PC-9 (cell line): ENCODE data around the gene FOSB. TPM values are rescaled to one million over a fixed set of nuclear protein-coding genes. Genes with fewer than 3 reads are reported as not detected.

ENCODE experiments used
- BruUV-seq: library from RNA; stranded (reverse); fragments of 400-500 nt; replicated peaks from 2 replicates; lab custom pipeline; 2021; lab: Mats Ljungman, UMichigan
- CTCF ChIA-PET: fragments of 300-600 bp; sonication (Branson Sonifier 250); formaldehyde crosslinking; loops from one replicate; lab custom pipeline; 2022; ENCODE audit warnings: antibody characterized with exemption; lab: Charles Lee
- POLR2A ChIA-PET: fragments of 300-600 bp; sonication (Branson Sonifier 250); formaldehyde crosslinking; loops from one replicate; lab custom pipeline; 2022; ENCODE audit warnings: antibody characterized with exemption; ENCODE audit not compliant: unreplicated experiment; lab: Charles Lee
- DNase-seq, 2 experiments: peaks; one replicate each; pipeline versions ENCODE4 v3.0.0 to v3.0.0-alpha.2; 2015 to 2022; ENCODE audit warnings: mixed read lengths in 1 of 2
- H2AFZ ChIP-seq: fragments of 200-600 bp; sonication (generic); 2 replicates; pipeline ENCODE4 v1.8.1; 2017; ENCODE audit warnings: antibody characterized with exemption
- H3F3A ChIP-seq: fragments of 200-600 bp; sonication (generic); 2 replicates; pipeline ENCODE4 v1.8.1; 2017; ENCODE audit warnings: antibody characterized with exemption, mild to moderate bottlenecking, low read depth; ENCODE audit not compliant: insufficient read depth
- H3K27ac ChIP-seq: fragments of 200-600 bp; sonication (generic); 2 replicates; pipeline ENCODE4 v1.6.1; 2016; ENCODE audit warnings: mixed run types
- H3K27me3 ChIP-seq: fragments of 200-600 bp; sonication (generic); 2 replicates; pipeline ENCODE4 v1.6.1; 2016; ENCODE audit warnings: low read depth, mixed run types; ENCODE audit not compliant: insufficient read depth
- H3K36me3 ChIP-seq: fragments of 200-600 bp; sonication (generic); 2 replicates; pipeline ENCODE4 v1.6.1; 2016; ENCODE audit warnings: low read depth, mixed run types
- H3K4me1 ChIP-seq: fragments of 200-600 bp; sonication (generic); replicated peaks from 2 replicates; pipeline ENCODE4 v1.6.1; 2016; ENCODE audit warnings: mixed run types; ENCODE audit not compliant: insufficient read depth
- H3K4me2 ChIP-seq: fragments of 200-600 bp; sonication (generic); 2 replicates; pipeline ENCODE4 v1.6.1; 2017; ENCODE audit warnings: mixed run types
- H3K4me3 ChIP-seq: fragments of 200-600 bp; sonication (generic); 2 replicates; pipeline ENCODE4 v1.6.1; 2016; ENCODE audit warnings: mixed run types
- H3K79me2 ChIP-seq: fragments of 200-600 bp; sonication (generic); 2 replicates; pipeline ENCODE4 v1.6.1; 2017; ENCODE audit warnings: low read depth, mixed run types
- H3K9me2 ChIP-seq: fragments of 200-600 bp; sonication (generic); 2 replicates; pipeline ENCODE4 v1.8.1; 2017; ENCODE audit warnings: mild to moderate bottlenecking; ENCODE audit not compliant: insufficient read depth
- H3K9me3 ChIP-seq: fragments of 200-600 bp; sonication (generic); 2 replicates; pipeline ENCODE4 v1.8.1; 2016; ENCODE audit warnings: low read depth; ENCODE audit not compliant: insufficient read depth
- H4K20me1 ChIP-seq: fragments of 200-600 bp; sonication (generic); 2 replicates; pipeline ENCODE4 v1.8.1; 2017; ENCODE audit not compliant: insufficient read depth
- CTCF ChIP-seq: fragments of 200-600 bp; sonication (generic); conservative IDR thresholded peaks from 2 replicates; pipeline ENCODE4 v1.6.1; 2017; ENCODE audit warnings: mixed run types, antibody characterized with exemption, mild to moderate bottlenecking, moderate library complexity
- EZH2 ChIP-seq: fragments of 200-600 bp; sonication (generic); IDR thresholded peaks from 2 replicates; pipeline ENCODE4 v1.8.0; 2017; ENCODE audit warnings: antibody characterized with exemption, low read depth
- intact Hi-C: fragments of 100-400 bp; cut with micrococcal nuclease; formaldehyde crosslinking; loops from one replicate; pipeline ENCODE4 v1.10.0; 2022; ENCODE audit not compliant: unreplicated experiment
- microRNA-seq: library from miRNA; unstranded; fragments of <30 nt; microRNA quantifications from one replicate; pipeline ENCODE4 v1.2.0, GENCODE V29; 2021; ENCODE audit warnings: borderline number of aligned reads, borderline replicate concordance
- total RNA-seq: library from RNA; stranded (reverse); gene quantifications from 2 replicates; pipeline ENCODE4 v1.2.3, GENCODE V29; 2021

Gene FOSB
- total RNA-seq, 1 experiment from 2014 or later = 7.9 TPM

GRCh38 chr19:45524575-45525129 lies 56.9 kb downstream of the FOSB start:
- no peak overlapping the region for H3K4me2 ChIP-seq

More at GRCh38 chr19:45524575-45525129, 56.9 kb downstream of the FOSB start:
- H4K20me1 ChIP-seq = no peaks in the 10 kb centered on the region
- no peaks in the 10 kb centered on the region for H3K27me3 ChIP-seq
- ChIA-PET POLR2A (no interaction called here), CTCF (interaction anchor here (0.6 kb wide), 1 partner anchor 113 kb away, joined by 4 read pairs; no protein-coding TSS in a partner anchor)
- no peak overlapping the region for H2AFZ ChIP-seq
- no peaks in the 10 kb centered on the region for H3K9me2 ChIP-seq
- no peak for DNase-seq
- intact Hi-C loops = loop anchor here (5.0 kb wide), 2 partner anchors 58 to 168 kb away; partner anchors contain the start of genes OPA3, QPCTL and SNRPD2
- no peaks in the 10 kb centered on the region for H3K79me2 ChIP-seq
- peaks cover 88% of the 10 kb centered on the region for H3F3A ChIP-seq
- H3K4me3 ChIP-seq = no peak overlapping the region
- TF ChIP-seq CTCF (no peak), EZH2 (no peak)
- no TSS peak for BruUV-seq
- peaks cover 41% of the 10 kb centered on the region for H3K4me1 ChIP-seq
- no peaks in the 10 kb centered on the region for H3K9me3 ChIP-seq
- H3K36me3 ChIP-seq = peaks cover 23% of the 10 kb centered on the region
- H3K27ac ChIP-seq = no peak overlapping the region

Small RNA genes within 50 kb of the gene (microRNA-seq; reads per million reads assigned to microRNA genes)
- not detected for gene MIR6088

Other genes with a start within 250 kb of the FOSB start
- not detected in 2 replicates for gene EXOC3L2, start 222.6 kb upstream of the FOSB start, total RNA-seq
- 49.4 and 85.8 TPM in 2 replicates for gene MARK4, start 216.7 kb upstream of the FOSB start, total RNA-seq
- gene CKM, start 145.1 kb upstream of the FOSB start, total RNA-seq = not detected in 2 replicates
- gene KLC3, start 127.2 kb upstream of the FOSB start, total RNA-seq = 20.6 and 30.7 TPM in 2 replicates
- 26.1 and 33.1 TPM in 2 replicates for gene ERCC2, start 97.4 kb upstream of the FOSB start, total RNA-seq
- gene PPP1R13L, start 62.9 kb upstream of the FOSB start, total RNA-seq = 113 and 121 TPM in 2 replicates
- gene POLR1G, start 61.4 kb upstream of the FOSB start, total RNA-seq = 9.6 and 11.5 TPM in 2 replicates
- 102 and 138 TPM in 2 replicates for gene ERCC1, start 44.1 kb upstream of the FOSB start, total RNA-seq
- gene RTN2, start 29.1 kb downstream of the FOSB start, total RNA-seq = 49.6 and 50.1 TPM in 2 replicates
- 5.0 and 9.5 TPM in 2 replicates for gene PPM1N, start 30.4 kb downstream of the FOSB start, total RNA-seq
- 123 and 155 TPM in 2 replicates for gene VASP, start 39.5 kb downstream of the FOSB start, total RNA-seq
- 10.8 and 15.2 TPM in 2 replicates for gene OPA3, start 116.8 kb downstream of the FOSB start, total RNA-seq
- gene GPR4, start 134.2 kb downstream of the FOSB start, total RNA-seq = not detected in 2 replicates
- 61.7 and 68.9 TPM in 2 replicates for gene EML2, start 171.4 kb downstream of the FOSB start, total RNA-seq
- 5.8 and 6.7 TPM in 2 replicates for gene GIPR, start 200.2 kb downstream of the FOSB start, total RNA-seq
- gene SNRPD2, start 224.0 kb downstream of the FOSB start, total RNA-seq = 718 and 740 TPM in 2 replicates
- 27.6 and 42.8 TPM in 2 replicates for gene QPCTL, start 224.7 kb downstream of the FOSB start, total RNA-seq